ENCODE measurements around the gene ANLN. TPM values are rescaled to one million over a fixed set of nuclear protein-coding genes. Genes with fewer than 3 reads are reported as not detected.

The ANLN gene
- polyA plus RNA-seq, 1 experiment: 34.0 TPM

- Histone ChIP-seq H3K27ac (ENCODE audit: low read depth, low read length) (no peak overlapping the region), H3K9me3 (ENCODE audit: control insufficient read depth, insufficient read depth, low read length) (no peaks in the 10 kb centered on the region), H3K4me3 (ENCODE audit: low read depth, low read length) (no peak overlapping the region), H3K27me3 (ENCODE audit: control insufficient read depth, insufficient read depth, low read length) (no peaks in the 10 kb centered on the region)
- ChIA-PET CTCF (no interaction called here), POLR2A (no interaction called here)
- TF ChIP-seq, protein P1, sequence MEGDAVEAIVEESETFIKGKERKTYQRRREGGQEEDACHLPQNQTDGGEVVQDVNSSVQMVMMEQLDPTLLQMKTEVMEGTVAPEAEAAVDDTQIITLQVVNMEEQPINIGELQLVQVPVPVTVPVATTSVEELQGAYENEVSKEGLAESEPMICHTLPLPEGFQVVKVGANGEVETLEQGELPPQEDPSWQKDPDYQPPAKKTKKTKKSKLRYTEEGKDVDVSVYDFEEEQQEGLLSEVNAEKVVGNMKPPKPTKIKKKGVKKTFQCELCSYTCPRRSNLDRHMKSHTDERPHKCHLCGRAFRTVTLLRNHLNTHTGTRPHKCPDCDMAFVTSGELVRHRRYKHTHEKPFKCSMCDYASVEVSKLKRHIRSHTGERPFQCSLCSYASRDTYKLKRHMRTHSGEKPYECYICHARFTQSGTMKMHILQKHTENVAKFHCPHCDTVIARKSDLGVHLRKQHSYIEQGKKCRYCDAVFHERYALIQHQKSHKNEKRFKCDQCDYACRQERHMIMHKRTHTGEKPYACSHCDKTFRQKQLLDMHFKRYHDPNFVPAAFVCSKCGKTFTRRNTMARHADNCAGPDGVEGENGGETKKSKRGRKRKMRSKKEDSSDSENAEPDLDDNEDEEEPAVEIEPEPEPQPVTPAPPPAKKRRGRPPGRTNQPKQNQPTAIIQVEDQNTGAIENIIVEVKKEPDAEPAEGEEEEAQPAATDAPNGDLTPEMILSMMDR (IDR thresholded peaks at IDR 0.05; ENCODE audit: low read depth, low read length): no peak
- no peak for DNase-seq (ENCODE audit: low read depth, low spot score)
These were observed 18.2 kb downstream of the ANLN start for GRCh38 chr7:36407636-36408550.

- Histone ChIP-seq H3K27me3 (ENCODE audit: control insufficient read depth, insufficient read depth, low read length) (no peaks in the 10 kb centered on the region), H3K9me3 (ENCODE audit: control insufficient read depth, insufficient read depth, low read length) (no peaks in the 10 kb centered on the region), H3K27ac (ENCODE audit: low read depth, low read length) (no peak overlapping the region), H3K4me3 (ENCODE audit: low read depth, low read length) (no peak overlapping the region)
- POLR2A ChIA-PET: no interaction called here
- no peak for DNase-seq (ENCODE audit: low read depth, low spot score)
- TF ChIP-seq, protein P1 (IDR thresholded peaks at IDR 0.05; ENCODE audit: low read depth, low read length): no peak
- CTCF ChIA-PET: interaction anchor here (0.6 to 2.0 kb wide), 3 partner anchors 33 to 773 kb away, joined by 3 to 6 read pairs (median 5); a partner anchor contains a TSS
These were observed 18.9 kb downstream of the ANLN start for GRCh38 chr7:36408589-36408988.

- POLR2A ChIA-PET: no interaction called here
- TF ChIP-seq, protein P1 (IDR thresholded peaks at IDR 0.05; ENCODE audit: low read depth, low read length): no peak
- CTCF ChIA-PET: interaction anchor here (0.6 to 2.0 kb wide), 4 partner anchors 19 to 772 kb away, joined by 3 to 6 read pairs (median 4); a partner anchor contains a TSS
- H3K27me3 ChIP-seq (ENCODE audit: control insufficient read depth, insufficient read depth, low read length): no peaks in the 10 kb centered on the region
- no peak for DNase-seq (ENCODE audit: low read depth, low spot score)
- H3K9me3 ChIP-seq (ENCODE audit: control insufficient read depth, insufficient read depth, low read length): no peaks in the 10 kb centered on the region
- no peak overlapping the region for H3K4me3 ChIP-seq (ENCODE audit: low read depth, low read length)
- H3K27ac ChIP-seq (ENCODE audit: low read depth, low read length): no peak overlapping the region
These were observed 19.5 kb downstream of the ANLN start for GRCh38 chr7:36409180-36409579.

GRCh38 chr7:36415144-36415543, 25.5 kb downstream of the ANLN start:
- TF ChIP-seq, protein P1 (IDR thresholded peaks at IDR 0.05; ENCODE audit: low read depth, low read length): no peak
- ChIA-PET POLR2A (no interaction called here), CTCF (no interaction called here)
- DNase-seq (ENCODE audit: low read depth, low spot score): no peak
- no peaks in the 10 kb centered on the region for H3K27me3 ChIP-seq (ENCODE audit: control insufficient read depth, insufficient read depth, low read length)
- no peak overlapping the region for H3K4me3 ChIP-seq (ENCODE audit: low read depth, low read length)
- H3K27ac ChIP-seq (ENCODE audit: low read depth, low read length): no peak overlapping the region
- H3K9me3 ChIP-seq (ENCODE audit: control insufficient read depth, insufficient read depth, low read length): no peaks in the 10 kb centered on the region

DNA sequence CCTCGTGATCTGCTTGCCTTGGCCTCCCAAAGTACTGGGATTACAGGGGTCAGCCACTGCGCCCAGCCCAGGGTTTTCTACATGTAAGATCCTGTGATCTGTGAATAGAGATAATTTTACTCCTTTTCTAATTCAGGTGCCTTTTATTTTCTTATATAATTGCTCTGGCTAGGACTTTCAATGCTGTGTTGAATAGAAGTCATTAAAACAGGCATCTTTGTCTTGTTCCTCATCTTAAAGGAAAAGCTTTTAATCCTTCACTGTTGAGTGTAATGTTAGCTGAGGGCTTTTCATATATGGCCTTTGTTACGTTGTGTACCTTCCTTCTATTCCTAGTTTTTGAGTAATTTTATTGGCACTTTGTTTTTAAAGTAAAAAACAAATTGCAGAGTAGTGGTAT, 26.6 kb downstream of the ANLN start:
- ChIA-PET CTCF (interaction anchor here (2.6 kb wide), 1 partner anchor 25 kb away, joined by 10 read pairs; no protein-coding TSS in a partner anchor), POLR2A (interaction anchor here (0.7 kb wide), 1 partner anchor 17 kb away, joined by 3 read pairs; no protein-coding TSS in a partner anchor)
- DNase-seq (ENCODE audit: low read depth, low spot score): no peak
- TF ChIP-seq, protein P1 (IDR thresholded peaks at IDR 0.05; ENCODE audit: low read depth, low read length): no peak
- Histone ChIP-seq H3K27me3 (ENCODE audit: control insufficient read depth, insufficient read depth, low read length) (no peaks in the 10 kb centered on the region), H3K9me3 (ENCODE audit: control insufficient read depth, insufficient read depth, low read length) (no peaks in the 10 kb centered on the region), H3K4me3 (ENCODE audit: low read depth, low read length) (no peak overlapping the region), H3K27ac (ENCODE audit: low read depth, low read length) (no peak overlapping the region)
